ENCODE measurements around the gene PAQR5.
"Not testable (repeated sequence)": the region's sequence is repeated elsewhere in the genome, so short reads cannot be mapped to it uniquely, and the experiment has no call there.

GRCh38 chr15:69291651-69292050, 7.1 kb upstream of the PAQR5 start:
- TF ChIP-seq POLR2A (IDR thresholded peaks at IDR 0.05; ENCODE audit: low read depth, low read length); TAF1 (IDR thresholded peaks at IDR 0.05; ENCODE audit: borderline replicate concordance, low read depth, low read length): not testable (repeated sequence)
